Measurements from ENCODE around the gene ZC2HC1C.

- TF ChIP-seq CTCF (optimal IDR thresholded peaks at IDR 0.05 in 1 of 3, IDR thresholded peaks at IDR 0.05 in 1 of 3, conservative IDR thresholded peaks at IDR 0.05 in 1 of 3; ENCODE audit: extremely low read depth in 1 of 3, insufficient read depth in 2 of 3, low read length in 3 of 3) (no peak), EZH2 (IDR thresholded peaks at IDR 0.05; ENCODE audit: low read length) (no peak)
These were observed 29.2 kb downstream of the ZC2HC1C start for GRCh38 chr14:75098682-75099081.
